Immature natural killer cell (primary cell): ENCODE measurements around the gene AP3S1. TPM values are rescaled to one million over a fixed set of nuclear protein-coding genes. Genes with fewer than 3 reads are reported as not detected.
"Not testable (repeated sequence)": the region's sequence is repeated elsewhere in the genome, so short reads cannot be mapped to it uniquely, and the experiment has no call there.

Experiments
- DNase-seq, 3 donors: peaks; one replicate each; pipeline ENCODE4 v3.0.0; 2022; ENCODE audit warnings: mixed read lengths in 1 of 3
- H3K27ac Mint-ChIP-seq, 6 donors: one replicate each; pipeline ENCODE4 v1.8.0; 2020; ENCODE audit warnings: mixed read lengths in 6 of 6, mild to moderate bottlenecking in 5 of 6, inconsistent platforms in 4 of 6, moderate library complexity in 3 of 6
- H3K27me3 Mint-ChIP-seq, 3 donors: one replicate each; pipeline ENCODE4 v1.8.0; 2020 to 2021; ENCODE audit warnings: low read depth in 3 of 3, mild to moderate bottlenecking in 3 of 3, mixed read lengths in 3 of 3, moderate library complexity in 3 of 3, inconsistent platforms in 1 of 3
- H3K36me3 Mint-ChIP-seq, 3 donors: one replicate each; pipeline ENCODE4 v1.8.0; 2020; ENCODE audit warnings: mixed read lengths in 3 of 3, inconsistent platforms in 2 of 3, mild to moderate bottlenecking in 2 of 3
- H3K4me1 Mint-ChIP-seq, 2 donors: one replicate each; pipeline ENCODE4 v1.8.0; 2020; ENCODE audit warnings: inconsistent platforms in 2 of 2, mild to moderate bottlenecking in 2 of 2, mixed read lengths in 2 of 2, moderate library complexity in 1 of 2
- H3K4me3 Mint-ChIP-seq, 5 donors: one replicate each; pipeline ENCODE4 v1.8.0; 2020; ENCODE audit warnings: mild to moderate bottlenecking in 5 of 5, mixed read lengths in 5 of 5, inconsistent platforms in 3 of 5, moderate library complexity in 3 of 5
- H3K9me3 Mint-ChIP-seq, 6 donors: one replicate each; pipeline ENCODE4 v1.8.0; 2020; ENCODE audit warnings: mild to moderate bottlenecking in 6 of 6, mixed read lengths in 6 of 6, inconsistent platforms in 4 of 6, moderate library complexity in 3 of 6
- polyA plus RNA-seq, 3 donors: library from polyadenylated mRNA; unstranded; fragments of 300-500 nt; fragmentation: Illumina TruSeq; gene quantifications; one replicate each; pipeline ENCODE4 v1.2.3, GENCODE V29; 2021

AP3S1 gene
- polyA plus RNA-seq, 3 donors from 2014 or later = 63.7 to 96.1 (median 71.7) TPM

- no peaks in the 10 kb centered on the region for H3K9me3 Mint-ChIP-seq
- peaks cover 0 to 7% of the 10 kb centered on the region in 2 donors for H3K4me1 Mint-ChIP-seq
- no peak overlapping the region for H3K27ac Mint-ChIP-seq
- no peak overlapping the region for H3K4me3 Mint-ChIP-seq
- no peaks in the 10 kb centered on the region for H3K27me3 Mint-ChIP-seq
- DNase-seq = no peak
- H3K36me3 Mint-ChIP-seq = peaks cover 0 to 9% (median 8%) of the 10 kb centered on the region in 3 donors
These were observed 54.1 kb downstream of the AP3S1 start for GRCh38 chr5:115895821-115896220.

DNA sequence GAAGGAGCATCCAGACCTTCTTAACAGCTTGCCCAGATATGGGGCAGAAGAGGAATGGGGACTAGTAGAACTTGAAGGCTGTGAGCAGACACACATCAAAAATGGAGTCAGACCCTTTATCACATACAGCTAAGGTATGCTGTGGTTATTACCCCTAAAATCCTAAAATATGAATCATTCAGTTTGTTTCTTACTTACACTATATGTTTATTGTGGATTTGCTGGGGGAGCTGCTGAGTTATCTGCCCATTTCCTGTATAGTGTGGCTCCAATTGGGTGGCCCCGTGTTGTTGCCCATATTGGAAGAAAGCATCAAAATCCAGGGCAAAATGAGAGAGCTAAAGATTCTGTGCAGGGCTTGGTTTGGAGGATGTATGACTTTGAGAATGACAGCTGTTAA is 56.9 kb downstream of the AP3S1 start:
- DNase-seq = no peak
- Mint-ChIP-seq H3K36me3 (peaks cover 0 to 8% (median 7%) of the 10 kb centered on the region in 3 donors), H3K27me3 (no peaks in the 10 kb centered on the region), H3K9me3 (no peaks in the 10 kb centered on the region), H3K4me3 (no peak overlapping the region), H3K4me1 (peaks cover 0 to 7% of the 10 kb centered on the region in 2 donors), H3K27ac (no peak overlapping the region)

DNA sequence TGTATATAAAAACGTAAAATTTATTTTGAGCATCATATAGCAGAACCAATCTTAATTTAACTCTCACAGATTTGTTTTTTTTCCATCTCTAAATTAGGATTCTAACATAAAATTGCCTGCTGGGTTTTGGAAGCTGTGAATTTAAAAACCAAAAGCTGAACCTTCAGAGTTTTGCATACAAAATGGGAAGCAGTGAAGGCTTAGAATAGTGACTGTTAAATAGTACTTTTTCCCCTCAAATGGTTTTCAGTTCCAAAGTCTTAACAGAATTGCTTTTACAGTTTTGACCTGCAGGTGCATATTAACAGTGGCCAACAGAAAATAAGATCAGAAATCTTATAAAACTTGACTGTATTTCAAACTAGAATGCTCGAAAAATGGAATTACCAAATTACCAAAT is 65.4 kb downstream of the AP3S1 start:
- no peak overlapping the region for H3K27ac Mint-ChIP-seq

DNA sequence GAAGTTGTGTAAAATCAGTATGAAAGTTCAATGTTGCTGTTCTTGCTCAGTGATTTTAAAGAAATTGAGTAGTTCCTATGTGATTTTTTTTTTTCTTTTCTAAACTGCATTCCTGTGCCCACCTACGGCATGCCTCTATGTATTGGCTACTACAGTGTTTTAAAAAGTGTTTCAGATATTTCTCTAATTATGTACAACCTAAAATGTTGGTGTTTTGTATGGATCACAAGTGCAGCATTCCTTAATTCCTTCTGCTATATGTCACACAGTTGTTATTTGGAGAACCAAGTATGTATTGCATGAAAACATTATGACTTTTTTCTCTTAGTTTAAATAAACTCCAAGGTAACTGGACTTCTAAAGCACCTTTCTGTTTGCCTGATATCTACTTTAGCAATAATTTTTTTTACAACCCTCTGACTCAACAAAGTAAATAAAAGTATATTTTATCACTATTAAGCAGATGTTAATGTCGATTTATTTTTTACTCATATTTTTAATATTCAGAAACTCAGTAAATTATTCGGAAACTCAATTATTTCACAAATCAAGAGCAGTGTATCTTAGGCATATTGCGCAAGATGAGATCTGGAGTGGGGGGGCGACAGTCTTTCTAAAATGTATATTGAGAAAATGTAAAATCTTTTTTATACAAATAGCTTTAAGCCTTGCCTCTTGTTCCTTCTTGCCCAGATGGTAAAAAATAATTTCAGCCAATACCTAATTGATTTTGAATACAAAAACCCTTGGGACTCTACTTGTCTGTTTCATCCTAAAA is 72.1 kb downstream of the AP3S1 start:
- not testable (repeated sequence) for H3K4me1 Mint-ChIP-seq

More for the DNA sequence above, 65.4 kb downstream of the AP3S1 start:
- DNase-seq = no peak
- Mint-ChIP-seq H3K27me3 (no peaks in the 10 kb centered on the region), H3K4me3 (no peak overlapping the region), H3K4me1 (no peaks in the 10 kb centered on the region), H3K9me3 (no peaks in the 10 kb centered on the region), H3K36me3 (no peaks in the 10 kb centered on the region)

GRCh38 chr5:115920171-115920725 is 78.5 kb downstream of the AP3S1 start:
- H3K27me3 Mint-ChIP-seq = no peaks in the 10 kb centered on the region
- peaks cover 0 to 7% (median 4%) of the 10 kb centered on the region in 3 donors for H3K36me3 Mint-ChIP-seq
- no peak overlapping the region for H3K4me3 Mint-ChIP-seq
- H3K9me3 Mint-ChIP-seq = no peaks in the 10 kb centered on the region
- DNase-seq = no peak
- no peaks in the 10 kb centered on the region for H3K4me1 Mint-ChIP-seq
- no peak overlapping the region for H3K27ac Mint-ChIP-seq

More for the DNA sequence above, 72.1 kb downstream of the AP3S1 start:
- not testable (repeated sequence) for H3K4me3 Mint-ChIP-seq, H3K9me3 Mint-ChIP-seq, H3K27me3 Mint-ChIP-seq, DNase-seq, H3K27ac Mint-ChIP-seq, H3K36me3 Mint-ChIP-seq

GRCh38 chr5:115928578-115929407 is 87.1 kb downstream of the AP3S1 start:
- not testable (repeated sequence) for H3K27ac Mint-ChIP-seq, H3K36me3 Mint-ChIP-seq, H3K4me1 Mint-ChIP-seq, DNase-seq, H3K27me3 Mint-ChIP-seq, H3K4me3 Mint-ChIP-seq, H3K9me3 Mint-ChIP-seq

DNA sequence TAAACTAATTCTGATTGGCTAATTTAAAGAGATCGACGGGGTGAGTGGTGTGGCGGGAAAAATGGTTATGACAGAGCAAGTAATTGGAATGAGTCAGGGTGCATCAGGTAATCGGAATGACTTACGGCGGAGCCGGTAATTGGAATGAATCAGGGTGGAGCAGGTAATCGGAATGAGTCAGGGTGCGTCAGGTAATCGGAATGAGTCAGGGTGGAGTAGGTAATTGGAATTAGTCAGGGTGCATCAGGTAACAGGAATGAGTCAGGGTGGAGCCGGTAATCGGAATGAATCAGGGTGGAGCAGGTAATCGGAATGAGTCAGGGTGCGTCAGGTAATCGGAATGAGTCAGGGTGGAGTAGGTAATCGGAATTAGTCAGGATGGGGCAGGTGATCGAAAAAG is 88.4 kb downstream of the AP3S1 start:
- H3K27ac Mint-ChIP-seq, H3K4me1 Mint-ChIP-seq, H3K27me3 Mint-ChIP-seq, H3K4me3 Mint-ChIP-seq, H3K36me3 Mint-ChIP-seq, DNase-seq, H3K9me3 Mint-ChIP-seq: not testable (repeated sequence)

GRCh38 chr5:115930630-115931337 is 89.0 kb downstream of the AP3S1 start:
- Mint-ChIP-seq H3K4me3 (no peak overlapping the region), H3K36me3 (no peaks in the 10 kb centered on the region), H3K27me3 (peaks cover 0 to 9% (median 2%) of the 10 kb centered on the region in 3 donors), H3K4me1 (no peaks in the 10 kb centered on the region), H3K9me3 (no peaks in the 10 kb centered on the region), H3K27ac (no peak overlapping the region)
- DNase-seq = no peak

DNA sequence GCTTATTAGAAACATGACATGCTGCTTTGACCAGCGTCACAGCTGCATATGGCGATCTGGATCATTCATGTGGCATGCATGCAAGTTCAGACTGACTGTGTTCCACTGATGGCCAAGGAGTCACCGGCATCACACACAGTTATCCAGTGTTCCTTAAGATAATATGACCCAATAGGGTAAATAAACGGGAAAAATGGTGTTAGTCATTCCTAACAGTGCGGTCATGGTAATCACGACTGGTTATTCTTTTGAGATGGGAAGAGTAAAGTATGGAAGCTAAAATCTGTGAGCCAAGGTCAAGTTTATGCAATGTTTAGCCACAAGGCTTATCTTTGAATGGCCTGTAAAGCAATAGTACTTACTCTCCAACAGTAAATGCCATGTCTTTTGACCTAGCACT is 91.3 kb downstream of the AP3S1 start:
- no peaks in the 10 kb centered on the region for H3K9me3 Mint-ChIP-seq
- no peak overlapping the region for H3K27ac Mint-ChIP-seq
- no peak overlapping the region for H3K4me3 Mint-ChIP-seq
- H3K27me3 Mint-ChIP-seq = peaks cover 0 to 9% (median 3%) of the 10 kb centered on the region in 3 donors
- H3K4me1 Mint-ChIP-seq = no peaks in the 10 kb centered on the region
- no peak for DNase-seq
- no peaks in the 10 kb centered on the region for H3K36me3 Mint-ChIP-seq

GRCh38 chr5:115934388-115934974 is 92.7 kb downstream of the AP3S1 start:
- peaks cover 0 to 7% (median 3%) of the 10 kb centered on the region in 3 donors for H3K27me3 Mint-ChIP-seq
- DNase-seq = no peak
- no peaks in the 10 kb centered on the region for H3K36me3 Mint-ChIP-seq
- H3K4me1 Mint-ChIP-seq = no peaks in the 10 kb centered on the region
- no peak overlapping the region for H3K4me3 Mint-ChIP-seq
- H3K9me3 Mint-ChIP-seq = no peaks in the 10 kb centered on the region
- no peak overlapping the region for H3K27ac Mint-ChIP-seq

DNA sequence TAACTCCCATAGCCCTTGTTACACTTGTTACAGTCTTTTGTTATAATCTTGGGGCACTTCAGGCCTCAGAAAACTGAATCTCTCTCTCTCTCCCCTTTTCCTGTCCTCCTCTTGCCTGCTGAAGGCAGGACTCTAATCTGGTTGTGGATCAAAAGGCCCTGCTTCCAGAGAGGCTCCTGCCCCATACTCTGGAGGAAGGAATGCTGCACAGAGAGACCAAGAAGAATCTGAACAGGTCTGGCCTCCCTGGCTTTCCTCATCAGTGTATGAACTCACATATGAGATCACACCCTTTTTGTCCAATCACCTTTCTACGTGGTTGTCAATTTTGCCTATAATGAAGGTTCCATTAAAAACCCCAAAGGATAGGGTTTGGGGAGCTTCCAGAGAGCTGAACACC is 94.3 kb downstream of the AP3S1 start:
- no peak overlapping the region for H3K27ac Mint-ChIP-seq
- peaks cover 0 to 1% (median 0%) of the 10 kb centered on the region in 6 donors for H3K9me3 Mint-ChIP-seq
- no peaks in the 10 kb centered on the region for H3K36me3 Mint-ChIP-seq
- no peak overlapping the region for H3K4me3 Mint-ChIP-seq
- peaks cover 0 to 7% (median 5%) of the 10 kb centered on the region in 3 donors for H3K27me3 Mint-ChIP-seq
- no peak for DNase-seq
- no peaks in the 10 kb centered on the region for H3K4me1 Mint-ChIP-seq

GRCh38 chr5:115939059-115939458 is 97.3 kb downstream of the AP3S1 start:
- Mint-ChIP-seq H3K9me3 (peaks cover 0 to 5% (median 0%) of the 10 kb centered on the region in 6 donors), H3K4me3 (no peak overlapping the region), H3K27ac (no peak overlapping the region), H3K36me3 (no peaks in the 10 kb centered on the region), H3K27me3 (peaks cover 0 to 5% (median 5%) of the 10 kb centered on the region in 3 donors), H3K4me1 (no peaks in the 10 kb centered on the region)
- no peak for DNase-seq

DNA sequence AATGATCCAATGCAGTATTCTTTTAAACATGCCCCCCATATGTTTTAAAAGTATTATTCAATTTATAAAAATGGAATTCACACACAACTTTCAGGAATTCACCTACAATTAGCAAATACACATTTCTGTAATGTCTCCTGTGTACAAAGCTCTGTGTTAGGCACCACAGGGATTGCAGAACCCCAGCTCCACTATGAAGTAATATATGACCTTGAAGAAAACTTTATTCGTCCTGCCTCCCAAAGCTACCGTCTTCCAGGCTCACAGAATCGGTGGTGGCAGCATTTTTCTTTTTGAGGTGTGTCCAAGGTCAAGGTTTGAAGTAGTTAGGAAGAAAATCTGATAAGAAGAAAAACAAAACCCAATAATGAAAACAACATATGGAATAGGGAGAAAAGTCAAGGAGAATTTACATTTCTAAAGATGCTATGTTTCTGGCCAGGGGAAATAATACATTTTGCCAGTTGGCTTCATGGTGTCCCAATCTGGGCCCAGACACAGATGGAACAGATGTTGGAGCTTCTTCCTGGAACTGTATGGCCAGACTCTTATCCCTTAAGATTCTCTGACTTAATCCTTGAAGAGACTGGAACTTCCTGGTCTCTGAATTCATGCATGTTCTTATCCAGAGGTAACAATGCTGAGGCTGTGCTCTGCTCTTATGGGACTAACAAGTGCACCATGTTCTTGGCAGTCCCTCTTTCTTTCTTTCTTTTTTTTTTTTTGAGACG is 98.5 kb downstream of the AP3S1 start:
- Mint-ChIP-seq H3K27me3 (peaks cover 0 to 9% (median 2%) of the 10 kb centered on the region in 3 donors), H3K36me3 (no peaks in the 10 kb centered on the region), H3K9me3 (peaks cover 0 to 7% (median 0%) of the 10 kb centered on the region in 6 donors), H3K27ac (no peak overlapping the region), H3K4me3 (no peak overlapping the region), H3K4me1 (no peaks in the 10 kb centered on the region)
- no peak for DNase-seq
